WTC11 (cell line): ENCODE results near the gene GUCY1B1. TPM values are rescaled to one million over a fixed set of nuclear protein-coding genes. Genes with fewer than 3 reads are reported as not detected.

Experiments used
- ATAC-seq: fragments of 200-7000 bp; cut with Tn5 transposase; 2 replicates; pipeline ENCODE4 v1.10.0; 2021; ENCODE audit warnings: mild to moderate bottlenecking, moderate library complexity
- CTCF ChIA-PET: fragments of 300-600 bp; sonication (Branson Sonifier 250); formaldehyde crosslinking; loops from one replicate; lab custom pipeline; 2021; ENCODE audit warnings: antibody characterized with exemption; lab: Charles Lee
- POLR2A ChIA-PET: fragments of 350-600 bp; sonication (Branson Sonifier 250); formaldehyde crosslinking; loops from one replicate; lab custom pipeline; 2021; ENCODE audit warnings: antibody characterized with exemption; lab: Charles Lee
- DNase-seq: peaks from one replicate; pipeline ENCODE4 v3.0.0; 2021; ENCODE audit warnings: low spot score
- H3K27ac Mint-ChIP-seq: 2 replicates; pipeline ENCODE4 v1.8.0; 2021; ENCODE audit warnings: mixed read lengths
- H3K27me3 Mint-ChIP-seq: 2 replicates; pipeline ENCODE4 v1.8.0; 2021; ENCODE audit warnings: low read depth, mild to moderate bottlenecking, moderate library complexity, mixed read lengths
- H3K36me3 Mint-ChIP-seq: 2 replicates; pipeline ENCODE4 v1.8.0; 2021; ENCODE audit warnings: mixed read lengths
- H3K4me1 Mint-ChIP-seq: 2 replicates; pipeline ENCODE4 v1.8.0; 2022; ENCODE audit warnings: mixed read lengths
- H3K4me3 Mint-ChIP-seq: 2 replicates; pipeline ENCODE4 v1.8.0; 2021; ENCODE audit warnings: mild to moderate bottlenecking, moderate library complexity, mixed read lengths
- H3K9me3 Mint-ChIP-seq: 2 replicates; pipeline ENCODE4 v1.8.0; 2021; ENCODE audit warnings: mixed read lengths
- AFF4 ChIP-seq: sonication (generic); formaldehyde crosslinking; IDR thresholded peaks from 2 replicates; pipeline ENCODE4 v1.8.1; 2023; ENCODE audit warnings: mild to moderate bottlenecking, missing genetic modification reagents, borderline replicate concordance
- ARID4B ChIP-seq: sonication (generic); formaldehyde crosslinking; IDR thresholded peaks from 2 replicates; pipeline ENCODE4 v1.8.0; 2023; ENCODE audit warnings: missing genetic modification reagents, mild to moderate bottlenecking, borderline replicate concordance
- ATF1 ChIP-seq: sonication (generic); formaldehyde crosslinking; IDR thresholded peaks from 2 replicates; pipeline ENCODE4 v1.8.1; 2023; ENCODE audit warnings: mild to moderate bottlenecking, moderate library complexity, missing genetic modification reagents
- ATF2 ChIP-seq: sonication (generic); formaldehyde crosslinking; IDR thresholded peaks from 2 replicates; pipeline ENCODE4 v1.8.1; 2022; ENCODE audit warnings: low read depth, missing genetic modification reagents, borderline replicate concordance
- ATF6 ChIP-seq: sonication (generic); formaldehyde crosslinking; IDR thresholded peaks from 2 replicates; pipeline ENCODE4 v1.8.1; 2023; ENCODE audit warnings: mild to moderate bottlenecking, missing genetic modification reagents
- CDX4 ChIP-seq: fragments of 250-450 bp; sonication (Bioruptor Pico); IDR thresholded peaks from 2 replicates; pipeline ENCODE4 v1.9.0; 2021; ENCODE audit warnings: moderate library complexity, mild to moderate bottlenecking, inconsistent platforms, borderline replicate concordance
- ELF4 ChIP-seq: sonication (generic); formaldehyde crosslinking; IDR thresholded peaks from 2 replicates; pipeline ENCODE4 v1.8.1; 2022; ENCODE audit warnings: low read depth, mild to moderate bottlenecking, moderate library complexity, missing genetic modification reagents
- FOXJ3 ChIP-seq: sonication (generic); formaldehyde crosslinking; IDR thresholded peaks from 2 replicates; pipeline ENCODE4 v1.9.0; 2021; ENCODE audit warnings: missing genetic modification reagents, mild to moderate bottlenecking, borderline replicate concordance
- GTF2I ChIP-seq: fragments of 250-450 bp; sonication (Bioruptor Pico); conservative IDR thresholded peaks from 2 replicates; pipeline ENCODE4 v1.4.0; 2021; ENCODE audit warnings: mild to moderate bottlenecking
- HMGA2 ChIP-seq: fragments of 250-450 bp; sonication (Bioruptor Pico); IDR thresholded peaks from 2 replicates; pipeline ENCODE4 v1.4.0; 2021; ENCODE audit warnings: mild to moderate bottlenecking, moderate library complexity
- MXD4 ChIP-seq: fragments of 250-450 bp; sonication (Bioruptor Pico); IDR thresholded peaks from 2 replicates; pipeline ENCODE4 v1.8.0; 2021; ENCODE audit warnings: mild to moderate bottlenecking, moderate library complexity, borderline replicate concordance
- NFATC4 ChIP-seq: fragments of 250-450 bp; sonication (Bioruptor Pico); IDR thresholded peaks from 2 replicates; pipeline ENCODE4 v1.9.0; 2021; ENCODE audit warnings: mild to moderate bottlenecking
- NFYB ChIP-seq: sonication (generic); formaldehyde crosslinking; conservative IDR thresholded peaks from 2 replicates; pipeline ENCODE4 v1.8.0; 2022; ENCODE audit warnings: low read depth, missing genetic modification reagents
- NR3C1 ChIP-seq: sonication (generic); formaldehyde crosslinking; conservative IDR thresholded peaks from 2 replicates; pipeline ENCODE4 v1.8.1; 2023; ENCODE audit warnings: low read depth, mild to moderate bottlenecking, missing genetic modification reagents
- OVOL2 ChIP-seq: fragments of 250-450 bp; sonication (Bioruptor Pico); IDR thresholded peaks from 2 replicates; pipeline ENCODE4 v1.9.0; 2021; ENCODE audit warnings: mild to moderate bottlenecking, borderline replicate concordance
- RELA ChIP-seq: sonication (generic); formaldehyde crosslinking; IDR thresholded peaks from 2 replicates; pipeline ENCODE4 v1.8.1; 2022; ENCODE audit warnings: missing genetic modification reagents, mild to moderate bottlenecking, borderline replicate concordance
- RORB ChIP-seq: fragments of 250-450 bp; sonication (Bioruptor Pico); IDR thresholded peaks from 2 replicates; pipeline ENCODE4 v1.9.0; 2021; ENCODE audit warnings: mild to moderate bottlenecking
- SMAD3 ChIP-seq: sonication (generic); formaldehyde crosslinking; IDR thresholded peaks from 2 replicates; pipeline ENCODE4 v1.8.0; 2022; ENCODE audit warnings: missing genetic modification reagents, mild to moderate bottlenecking, borderline replicate concordance
- SOX15 ChIP-seq: fragments of 250-450 bp; sonication (Bioruptor Pico); IDR thresholded peaks from 2 replicates; pipeline ENCODE4 v1.9.0; 2021; ENCODE audit warnings: mild to moderate bottlenecking
- TEAD1 ChIP-seq: sonication (generic); formaldehyde crosslinking; IDR thresholded peaks from 2 replicates; pipeline ENCODE4 v1.8.0; 2022; ENCODE audit warnings: mild to moderate bottlenecking, missing genetic modification reagents
- TP53 ChIP-seq: sonication (generic); formaldehyde crosslinking; IDR thresholded peaks from 2 replicates; pipeline ENCODE4 v1.8.1; 2023; ENCODE audit warnings: mild to moderate bottlenecking, missing genetic modification reagents
- ZNF219 ChIP-seq: sonication (generic); formaldehyde crosslinking; IDR thresholded peaks from 2 replicates; pipeline ENCODE4 v1.8.0; 2023; ENCODE audit warnings: missing genetic modification reagents, mild to moderate bottlenecking, borderline replicate concordance
- ZNF263 ChIP-seq: sonication (generic); formaldehyde crosslinking; IDR thresholded peaks from 2 replicates; pipeline ENCODE4 v1.8.1; 2022; ENCODE audit warnings: low read depth, mild to moderate bottlenecking, moderate library complexity, missing genetic modification reagents
- ZNF416 ChIP-seq: fragments of 250-450 bp; sonication (Bioruptor Pico); IDR thresholded peaks from 2 replicates; pipeline ENCODE4 v1.9.0; 2021; ENCODE audit warnings: mild to moderate bottlenecking, inconsistent platforms
- total RNA-seq: library from RNA; stranded (reverse); gene quantifications from 3 replicates; pipeline ENCODE4 v1.2.3, GENCODE V29; 2021

Gene GUCY1B1
- total RNA-seq, 1 experiment from 2014 or later: 12.7 TPM

- ChIA-PET POLR2A (no interaction called here), CTCF (interaction anchor here (0.7 to 1.4 kb wide), 2 partner anchors 13 to 219 kb away, joined by 3 to 4 read pairs; no protein-coding TSS in a partner anchor)
- H3K27ac Mint-ChIP-seq: 0 out of 2 replicates have a peak overlapping the region, but pooled peaks have one; percentile 61
- TF ChIP-seq SOX15 (CRISPR knock-in tag): no peak
- no peak for TF ChIP-seq ATF6 (CRISPR knock-in tag)
- TF ChIP-seq ATF2: no peak
- TF ChIP-seq TP53 (CRISPR knock-in tag): no peak
- no peak for TF ChIP-seq ZNF416 (CRISPR knock-in tag)
- TF ChIP-seq SMAD3: no peak
- TF ChIP-seq TEAD1 (CRISPR knock-in tag): no peak
- no peak for TF ChIP-seq ELF4 (CRISPR knock-in tag)
- no peak for TF ChIP-seq RORB (CRISPR knock-in tag)
- TF ChIP-seq AFF4 (CRISPR knock-in tag): no peak
- no peak for TF ChIP-seq ZNF219
- no peak for TF ChIP-seq ZNF263 (CRISPR knock-in tag)
- TF ChIP-seq MXD4 (CRISPR knock-in tag): no peak
- TF ChIP-seq GTF2I (CRISPR knock-in tag): no peak
- no peak overlapping the region for H3K4me3 Mint-ChIP-seq
- DNase-seq (no peak), ATAC-seq (peak; percentile 80)
- H3K36me3 Mint-ChIP-seq: no peaks in the 10 kb centered on the region
- H3K4me1 Mint-ChIP-seq: peaks cover 46% of the 10 kb centered on the region
- peaks cover 16% of the 10 kb centered on the region for H3K9me3 Mint-ChIP-seq
- H3K27me3 Mint-ChIP-seq: no peaks in the 10 kb centered on the region; the same call in 1 of the 2 replicates
These were observed 10.8 kb upstream of the GUCY1B1 start for GRCh38 chr4:155748039-155748438.

GRCh38 chr4:155749041-155749440, 9.8 kb upstream of the GUCY1B1 start:
- TF ChIP-seq NR3C1 (CRISPR knock-in tag) (no peak), CDX4 (no peak), OVOL2 (CRISPR knock-in tag) (no peak), RELA (CRISPR knock-in tag) (no peak), ARID4B (CRISPR knock-in tag) (no peak), FOXJ3 (no peak), NFYB (no peak), NFATC4 (no peak), ATF1 (CRISPR knock-in tag) (no peak), ZNF263 (CRISPR knock-in tag) (no peak), ZNF416 (CRISPR knock-in tag) (no peak), HMGA2 (CRISPR knock-in tag) (no peak), RORB (CRISPR knock-in tag) (no peak), TEAD1 (CRISPR knock-in tag) (no peak)
- Mint-ChIP-seq H3K9me3 (peaks cover 13% of the 10 kb centered on the region), H3K27ac (no peak overlapping the region), H3K4me1 (peaks cover 46% of the 10 kb centered on the region), H3K4me3 (no peak overlapping the region), H3K36me3 (no peaks in the 10 kb centered on the region), H3K27me3 (no peaks in the 10 kb centered on the region; the same call in 1 of the 2 replicates)
- DNase-seq (no peak), ATAC-seq (no peak)
- CTCF ChIA-PET: no interaction called here
- POLR2A ChIA-PET: no interaction called here
